ENCODE results near the gene PRMT9. TPM values are rescaled to one million over a fixed set of nuclear protein-coding genes. Genes with fewer than 3 reads are reported as not detected.

The PRMT9 gene
- total and polyA plus RNA-seq, 2 of the 4 experiments (the other 2 are of a cell fraction): 5.0 to 14.2 TPM

GRCh38 chr4:147628415-147628814 is 55.5 kb downstream of the PRMT9 start:
- H3K4ac ChIP-seq (ENCODE audit: low read depth, low read length): no peak overlapping the region
- no peak overlapping the region for H2AK9ac ChIP-seq (replicated peaks; ENCODE audit: low read depth, low read length, poor library complexity)
- in situ Hi-C loops (cut with MboI; ENCODE audit: low sequenced_read_pairs): no loop called here
- H3K23ac ChIP-seq (ENCODE audit: low read depth, low read length): no peak overlapping the region
- H2BK120ac ChIP-seq (ENCODE audit: low read depth, low read length): no peak overlapping the region
- no peak overlapping the region for H3K14ac ChIP-seq (replicated peaks; ENCODE audit: low read depth, low read length)
- peaks cover 4 to 6% of the 10 kb centered on the region in 2 experiments; a peak in 2 of 4 replicates for H3K79me1 ChIP-seq (ENCODE audit: low read depth in 1 of 2, low read length in 2 of 2)
- no peak overlapping the region for H2BK15ac ChIP-seq (ENCODE audit: low read depth, low read length)
- no peak overlapping the region for H3K56ac ChIP-seq (ENCODE audit: extremely low read depth, insufficient read depth, low read length)
- H2AK5ac ChIP-seq (ENCODE audit: low read depth, low read length): no peak overlapping the region
- intact Hi-C loops (cut with micrococcal nuclease): no loop called here
- ChIA-PET CTCF (interaction anchor here (0.9 kb wide), 1 partner anchor 11 kb away, joined by 3 read pairs; the partner anchor contains the start of gene TMEM184C), POLR2A (ENCODE audit: unreplicated experiment) (no interaction called here)
- H2BK20ac ChIP-seq (ENCODE audit: low read depth, low read length): no peak overlapping the region
- BruUV-seq (replicated peaks): no TSS peak
- no peak overlapping the region for H4K91ac ChIP-seq (ENCODE audit: insufficient read depth, low read depth, low read length)
- no peak overlapping the region for H3K9ac ChIP-seq (ENCODE audit: low read depth, low read length)
- no peak overlapping the region for H3K4me3 ChIP-seq (ENCODE audit: insufficient read depth, low read depth, low read length)
- H4K20me1 ChIP-seq (ENCODE audit: insufficient read depth, low read length): no peaks in the 10 kb centered on the region
- H2AFZ ChIP-seq (replicated peaks; ENCODE audit: low read length, poor library complexity): no peak overlapping the region
- no peak for DNase-seq
- no peaks in the 10 kb centered on the region for H3K9me3 ChIP-seq (ENCODE audit: control insufficient read depth, insufficient read depth, low read length)
- no peak overlapping the region for H3K18ac ChIP-seq (ENCODE audit: low read depth, low read length)
- no peak for TF ChIP-seq USF2 (IDR thresholded peaks at IDR 0.05; ENCODE audit: low read depth, low read length)
- no peaks in the 10 kb centered on the region for H3K27me3 ChIP-seq (ENCODE audit: control insufficient read depth, insufficient read depth, low read length)
- H3K36me3 ChIP-seq (ENCODE audit: control insufficient read depth, insufficient read depth, low read length): peaks cover 29% of the 10 kb centered on the region
- no peak overlapping the region for H4K8ac ChIP-seq (ENCODE audit: low read depth in 2 of 2, low read length in 2 of 2)
- H3K4me2 ChIP-seq (ENCODE audit: low read depth, low read length): no peak overlapping the region
- no peak overlapping the region for H2BK5ac ChIP-seq (ENCODE audit: low read depth, low read length, poor library complexity, severe bottlenecking)
- ATAC-seq (ENCODE audit: low read depth): no peak
- dilution Hi-C loops (cut with HindIII; ENCODE audit: low sequenced_read_pairs, unreplicated experiment): no loop called here
- WGBS, 2 experiments (ENCODE audit: extremely low coverage in 2 of 2, insufficient read length in 1 of 2): no CpG with 5 or more reads among the region's 3 CpGs
- H3K27ac ChIP-seq (ENCODE audit: insufficient read depth, low read length): no peak overlapping the region
- no peak overlapping the region for H4K5ac ChIP-seq (ENCODE audit: low read depth, low read length)
- H3K4me1 ChIP-seq (ENCODE audit: control insufficient read depth, insufficient read depth, low read length): no peaks in the 10 kb centered on the region; the same call in 1 of the 2 replicates
- peaks cover 7% of the 10 kb centered on the region for H3K9me1 ChIP-seq (ENCODE audit: insufficient read depth, low read length)

All from IMR-90 (cell line).